Neural progenitor cell (in vitro differentiated cells): ENCODE results near the gene BIRC7.

Experiments
- CTCF ChIP-seq: fragments of 200-600 bp; sonication (generic); IDR thresholded peaks from 2 replicates; pipeline ENCODE4 v1.5.1; 2017; ENCODE audit warnings: antibody characterized with exemption, mild to moderate bottlenecking
- EZH2 ChIP-seq: fragments of 200-600 bp; sonication (generic); IDR thresholded peaks from 2 replicates; pipeline ENCODE4 v1.6.1; 2017; ENCODE audit warnings: antibody characterized with exemption, mild to moderate bottlenecking, moderate library complexity
- EZH2phosphoT487 ChIP-seq: fragments of 200-600 bp; sonication (generic); IDR thresholded peaks from 2 replicates; pipeline ENCODE4 v1.6.1; 2017; ENCODE audit warnings: antibody characterized with exemption

- TF ChIP-seq CTCF (no peak), EZH2phosphoT487 (no peak), EZH2 (no peak)
Measured at GRCh38 chr20:63255931-63256704, 20.4 kb downstream of the BIRC7 start.
